Measurements from ENCODE around the gene CNTNAP4. TPM values are rescaled to one million over a fixed set of nuclear protein-coding genes. Genes with fewer than 3 reads are reported as not detected.

Gene CNTNAP4
- total and polyA plus RNA-seq, 2 experiments from 2014 or later, result 0.64 to 1.1 TPM

- DNase-seq (ENCODE audit: low spot score), result peak; percentile 10
- Histone ChIP-seq H3K27me3 (no peaks in the 10 kb centered on the region), H3K4me1 (ENCODE audit: insufficient read depth) (no peaks in the 10 kb centered on the region), H4K20me1 (ENCODE audit: insufficient read depth, poor library complexity, severe bottlenecking) (no peaks in the 10 kb centered on the region), H3K4me2 (no peak overlapping the region), H3K9me2 (replicated peaks; ENCODE audit: insufficient read depth) (no peaks in the 10 kb centered on the region), H3K36me3 (replicated peaks; ENCODE audit: insufficient read depth, low read depth) (no peaks in the 10 kb centered on the region), H3K79me2 (no peaks in the 10 kb centered on the region), H2AFZ (no peak overlapping the region), H3K4me3 (no peak overlapping the region), H3K27ac (no peak overlapping the region), H3K9me3 (ENCODE audit: low read depth) (no peaks in the 10 kb centered on the region)
- 72% methylated on average over 3 of the region's 3 CpGs for WGBS (ENCODE audit: low lambda C conversion rate, missing lambda C conversion rate)
- TF ChIP-seq EZH2phosphoT487 (IDR thresholded peaks at IDR 0.05; ENCODE audit: low read depth, severe bottlenecking, unreplicated experiment), result no peak
- TF ChIP-seq CTCF (IDR thresholded peaks at IDR 0.05; ENCODE audit: poor library complexity), result no peak
- TF ChIP-seq EZH2 (IDR thresholded peaks at IDR 0.05; ENCODE audit: borderline replicate concordance), result no peak
These were observed 68.0 kb downstream of the CNTNAP4 start for GRCh38 chr16:76345163-76345661.

- no peaks in the 10 kb centered on the region for H3K9me3 ChIP-seq (ENCODE audit: low read depth)
- no peak overlapping the region for H3K4me3 ChIP-seq
- 74% methylated on average over 3 of the region's 3 CpGs for WGBS (ENCODE audit: low lambda C conversion rate, missing lambda C conversion rate)
- no peaks in the 10 kb centered on the region for H3K27me3 ChIP-seq
- TF ChIP-seq EZH2 (IDR thresholded peaks at IDR 0.05; ENCODE audit: borderline replicate concordance) (no peak), EZH2phosphoT487 (IDR thresholded peaks at IDR 0.05; ENCODE audit: low read depth, severe bottlenecking, unreplicated experiment) (no peak), CTCF (IDR thresholded peaks at IDR 0.05; ENCODE audit: poor library complexity) (no peak)
- H3K36me3 ChIP-seq (replicated peaks; ENCODE audit: insufficient read depth, low read depth), result no peaks in the 10 kb centered on the region
- no peak for DNase-seq (ENCODE audit: low spot score)
- no peak overlapping the region for H2AFZ ChIP-seq
- no peaks in the 10 kb centered on the region for H3K79me2 ChIP-seq
- H3K9me2 ChIP-seq (replicated peaks; ENCODE audit: insufficient read depth), result no peaks in the 10 kb centered on the region
- no peaks in the 10 kb centered on the region for H4K20me1 ChIP-seq (ENCODE audit: insufficient read depth, poor library complexity, severe bottlenecking)
- no peak overlapping the region for H3K27ac ChIP-seq
- no peak overlapping the region for H3K4me2 ChIP-seq
- H3K4me1 ChIP-seq (ENCODE audit: insufficient read depth), result no peaks in the 10 kb centered on the region
These were observed 69.0 kb downstream of the CNTNAP4 start for GRCh38 chr16:76346210-76346609.

GRCh38 chr16:76351441-76351840, 74.2 kb downstream of the CNTNAP4 start:
- Histone ChIP-seq H4K20me1 (ENCODE audit: insufficient read depth, poor library complexity, severe bottlenecking) (no peaks in the 10 kb centered on the region), H3K79me2 (no peaks in the 10 kb centered on the region), H3K4me3 (no peak overlapping the region), H3K4me2 (no peak overlapping the region), H3K9me2 (replicated peaks; ENCODE audit: insufficient read depth) (no peaks in the 10 kb centered on the region), H3K4me1 (ENCODE audit: insufficient read depth) (no peaks in the 10 kb centered on the region), H2AFZ (no peak overlapping the region), H3K9me3 (ENCODE audit: low read depth) (no peaks in the 10 kb centered on the region), H3K27ac (no peak overlapping the region), H3K27me3 (no peaks in the 10 kb centered on the region), H3K36me3 (replicated peaks; ENCODE audit: insufficient read depth, low read depth) (no peaks in the 10 kb centered on the region)
- TF ChIP-seq CTCF (IDR thresholded peaks at IDR 0.05; ENCODE audit: poor library complexity) (no peak), EZH2 (IDR thresholded peaks at IDR 0.05; ENCODE audit: borderline replicate concordance) (no peak), EZH2phosphoT487 (IDR thresholded peaks at IDR 0.05; ENCODE audit: low read depth, severe bottlenecking, unreplicated experiment) (no peak)
- DNase-seq (ENCODE audit: low spot score), result no peak
- 89% methylated on average over 5 of the region's 5 CpGs for WGBS (ENCODE audit: low lambda C conversion rate, missing lambda C conversion rate)

GRCh38 chr16:76360404-76360803, 83.2 kb downstream of the CNTNAP4 start:
- Histone ChIP-seq H3K4me1 (ENCODE audit: insufficient read depth) (no peaks in the 10 kb centered on the region), H3K27me3 (no peaks in the 10 kb centered on the region), H3K27ac (no peak overlapping the region), H4K20me1 (ENCODE audit: insufficient read depth, poor library complexity, severe bottlenecking) (no peaks in the 10 kb centered on the region), H3K79me2 (no peaks in the 10 kb centered on the region), H3K9me3 (ENCODE audit: low read depth) (no peaks in the 10 kb centered on the region), H3K4me3 (no peak overlapping the region), H2AFZ (no peak overlapping the region), H3K4me2 (no peak overlapping the region), H3K9me2 (replicated peaks; ENCODE audit: insufficient read depth) (no peaks in the 10 kb centered on the region), H3K36me3 (replicated peaks; ENCODE audit: insufficient read depth, low read depth) (no peaks in the 10 kb centered on the region)
- TF ChIP-seq EZH2phosphoT487 (IDR thresholded peaks at IDR 0.05; ENCODE audit: low read depth, severe bottlenecking, unreplicated experiment) (no peak), EZH2 (IDR thresholded peaks at IDR 0.05; ENCODE audit: borderline replicate concordance) (no peak)
- no peak for DNase-seq (ENCODE audit: low spot score)
- 46% methylated on average over 1 of the region's 1 CpG for WGBS (ENCODE audit: low lambda C conversion rate, missing lambda C conversion rate)
